Endodermal cell (in vitro differentiated cells): ENCODE data around the gene BAIAP2L2. TPM values are rescaled to one million over a fixed set of nuclear protein-coding genes. Genes with fewer than 3 reads are reported as not detected.
"Not testable (repeated sequence)": the region's sequence is repeated elsewhere in the genome, so short reads cannot be mapped to it uniquely, and the experiment has no call there.

Experiments
- DNase-seq: peaks from one replicate; pipeline ENCODE4 v3.0.0-alpha.2; 2017
- H3K27ac ChIP-seq: 2 replicates; pipeline ENCODE4 v1.5.1; 2013; ENCODE audit warnings: mild to moderate bottlenecking, low read depth, low read length, moderate library complexity
- H3K27me3 ChIP-seq: 2 replicates; pipeline ENCODE4 v1.6.1; 2013; ENCODE audit warnings: mild to moderate bottlenecking, low read length, moderate library complexity; ENCODE audit not compliant: insufficient read depth, control insufficient read depth, poor library complexity, severe bottlenecking
- H3K36me3 ChIP-seq: 2 replicates; pipeline ENCODE4 v1.7.0; 2013; ENCODE audit warnings: mild to moderate bottlenecking, low read length, moderate library complexity; ENCODE audit not compliant: control insufficient read depth, insufficient read depth
- H3K4me1 ChIP-seq: one replicate; pipeline ENCODE4 v1.7.0; 2013; ENCODE audit warnings: low read length; ENCODE audit not compliant: control insufficient read depth, insufficient read depth
- H3K4me3 ChIP-seq: 2 replicates; pipeline ENCODE4 v1.5.1; 2013; ENCODE audit warnings: mild to moderate bottlenecking, low read length, moderate library complexity
- H3K9ac ChIP-seq: 2 replicates; pipeline ENCODE4 v1.6.1; 2013; ENCODE audit warnings: mild to moderate bottlenecking, low read length, moderate library complexity; ENCODE audit not compliant: poor library complexity, severe bottlenecking; ENCODE audit errors: extremely low read depth
- H3K9me3 ChIP-seq: 2 replicates; pipeline ENCODE4 v1.6.1; 2013; ENCODE audit warnings: mild to moderate bottlenecking, low read length, moderate library complexity; ENCODE audit not compliant: control insufficient read depth
- H3K27ac Mint-ChIP-seq: 2 replicates; pipeline ENCODE4 v1.8.0; 2020; ENCODE audit warnings: mixed read lengths
- H3K27me3 Mint-ChIP-seq: 2 replicates; pipeline ENCODE4 v1.8.0; 2021; ENCODE audit warnings: mild to moderate bottlenecking, mixed read lengths; ENCODE audit not compliant: insufficient read depth
- H3K36me3 Mint-ChIP-seq: 2 replicates; pipeline ENCODE4 v1.8.0; 2020; ENCODE audit warnings: low read depth, mixed read lengths
- H3K4me1 Mint-ChIP-seq: 2 replicates; pipeline ENCODE4 v1.8.0; 2020; ENCODE audit warnings: mixed read lengths
- H3K4me3 Mint-ChIP-seq: 2 replicates; pipeline ENCODE4 v1.8.0; 2020; ENCODE audit warnings: mild to moderate bottlenecking, moderate library complexity, mixed read lengths
- H3K9me3 Mint-ChIP-seq: 2 replicates; pipeline ENCODE4 v1.8.0; 2020; ENCODE audit warnings: mild to moderate bottlenecking, mixed read lengths
- CTCF ChIP-seq: fragments of 200-600 bp; sonication (generic); conservative IDR thresholded peaks from 2 replicates; pipeline ENCODE4 v1.5.0; 2021; ENCODE audit warnings: antibody characterized with exemption, mild to moderate bottlenecking
- WGBS, 2 experiments: methylation state at CpG; one replicate each; pipeline versions ENCODE4 v1.1.5 to v1.1.7; 2013; ENCODE audit warnings: missing lambda C conversion rate in 2 of 2, mixed read lengths in 1 of 2; ENCODE audit not compliant: insufficient coverage in 1 of 2, insufficient read length in 1 of 2; 5-methylcytosine and 5-hydroxymethylcytosine counted together
- total RNA-seq, 2 donors: library from RNA; stranded (reverse); fragmentation: NEBNext Ultra II Directional in 1 of 2; extraction: Animal tissue kit (Norgen Biotek cat#: 25700) in 1 of 2; gene quantifications; 2 replicates in 1 of 2; 3 replicates in 1 of 2; pipeline ENCODE4 v1.2.1, GENCODE V29; 2021

BAIAP2L2 gene
- total RNA-seq, 2 donors from 2014 or later: 1.4 to 3.7 TPM

GRCh38 chr22:38038890-38039812 lies 71.3 kb downstream of the BAIAP2L2 start:
- no peaks in the 10 kb centered on the region for H3K9me3 ChIP-seq
- H3K27ac ChIP-seq: peak overlapping the region; percentile 44
- Mint-ChIP-seq H3K27me3 (no peaks in the 10 kb centered on the region), H3K36me3 (no peaks in the 10 kb centered on the region), H3K4me1 (peaks cover 10% of the 10 kb centered on the region), H3K27ac (no peak overlapping the region), H3K9me3 (peaks cover 1% of the 10 kb centered on the region), H3K4me3 (no peak overlapping the region)
- H3K27me3 ChIP-seq: no peaks in the 10 kb centered on the region
- TF ChIP-seq CTCF: no peak
- no peak overlapping the region for H3K9ac ChIP-seq
- DNase-seq: no peak
- no peak overlapping the region for H3K4me3 ChIP-seq
- H3K36me3 ChIP-seq: no peaks in the 10 kb centered on the region
- WGBS, 2 experiments: 94 to 97% methylated on average over 29 to 46 of the region's 46 CpGs
- no peaks in the 10 kb centered on the region for H3K4me1 ChIP-seq

- H3K4me1 ChIP-seq: no peaks in the 10 kb centered on the region
- no peaks in the 10 kb centered on the region for H3K27me3 ChIP-seq
- no peak overlapping the region for H3K27ac ChIP-seq
- peaks cover 3% of the 10 kb centered on the region for H3K9me3 Mint-ChIP-seq
- no peak overlapping the region for H3K27ac Mint-ChIP-seq
- no peaks in the 10 kb centered on the region for H3K36me3 Mint-ChIP-seq
- H3K27me3 Mint-ChIP-seq: no peaks in the 10 kb centered on the region
- DNase-seq: no peak
- peaks cover 13% of the 10 kb centered on the region for H3K4me1 Mint-ChIP-seq
- H3K9me3 ChIP-seq: no peaks in the 10 kb centered on the region
- no peak for TF ChIP-seq CTCF
- no peak overlapping the region for H3K4me3 Mint-ChIP-seq
- no peak overlapping the region for H3K9ac ChIP-seq
- no peaks in the 10 kb centered on the region for H3K36me3 ChIP-seq
- no peak overlapping the region for H3K4me3 ChIP-seq
- WGBS, 2 experiments: 87 to 94% methylated on average over 11 to 17 of the region's 23 CpGs
Measured at GRCh38 chr22:38038426-38038825, 72.1 kb downstream of the BAIAP2L2 start.

- not testable (repeated sequence) for H3K27ac Mint-ChIP-seq, H3K36me3 ChIP-seq, H3K4me3 Mint-ChIP-seq, H3K4me3 ChIP-seq, H3K9ac ChIP-seq, H3K4me1 ChIP-seq, H3K27me3 Mint-ChIP-seq, H3K9me3 ChIP-seq, H3K36me3 Mint-ChIP-seq, H3K27me3 ChIP-seq, H3K9me3 Mint-ChIP-seq, DNase-seq, H3K27ac ChIP-seq
- H3K4me1 Mint-ChIP-seq: peaks cover 13% of the 10 kb centered on the region
- 78 to 93% methylated on average over 4 to 13 of the region's 13 CpGs for WGBS, 2 experiments
Measured at GRCh38 chr22:38037367-38038150, 72.9 kb downstream of the BAIAP2L2 start.
